B cell (primary cell): ENCODE results near the gene TMEM63A. TPM values are rescaled to one million over a fixed set of nuclear protein-coding genes. Genes with fewer than 3 reads are reported as not detected.

Experiments
- ATAC-seq: fragments of 200-7000 bp; cut with Tn5 transposase; one replicate; pipeline ENCODE4 v1.10.0; 2021; ENCODE audit warnings: low read depth, mild to moderate bottlenecking, moderate number of reproducible peaks, moderate library complexity
- CTCF ChIA-PET: fragments of 350-600 bp; sonication (Branson Sonifier 250); formaldehyde crosslinking; loops from one replicate; lab custom pipeline; 2021; ENCODE audit warnings: antibody characterized with exemption, inconsistent platforms; lab: Charles Lee
- POLR2A ChIA-PET: fragments of 350-600 bp; sonication (Branson Sonifier 250); formaldehyde crosslinking; loops from one replicate; lab custom pipeline; 2021; ENCODE audit warnings: antibody characterized with exemption; lab: Charles Lee
- DNase-seq: peaks from one replicate; pipeline ENCODE4 v3.0.0; 2013
- H2AFZ ChIP-seq: 2 replicates; pipeline ENCODE4 v1.6.1; 2012; ENCODE audit warnings: mild to moderate bottlenecking, low read depth, low read length; ENCODE audit not compliant: insufficient read depth, poor library complexity, severe bottlenecking
- H3K27ac ChIP-seq, 2 donors: 1 replicate in 1 of 2; 2 replicates in 1 of 2; pipeline ENCODE4 v1.5.1; 2012 to 2013; ENCODE audit warnings: low read length in 2 of 2, mild to moderate bottlenecking in 2 of 2, moderate library complexity in 1 of 2
- H3K27me3 ChIP-seq, 4 experiments: fragments of 200-600 bp in 1 of 4; sonication (generic) in 1 of 4; replicated peaks in 1 of 4; 1 replicate in 2 of 4; 2 replicates in 2 of 4; pipeline versions ENCODE4 v1.6.1 to v1.7.0; 2013 to 2016; ENCODE audit warnings: low read length in 3 of 4, mild to moderate bottlenecking in 2 of 4, mixed read lengths in 1 of 4, moderate library complexity in 1 of 4; ENCODE audit not compliant: insufficient read depth in 4 of 4, control insufficient read depth in 3 of 4; ENCODE audit errors: control extremely low read depth in 1 of 4
- H3K36me3 ChIP-seq, 2 experiments: replicated peaks in 1 of 2; 1 replicate in 1 of 2; 2 replicates in 1 of 2; pipeline versions ENCODE4 v1.6.1 to v1.7.1; 2013; ENCODE audit warnings: low read length in 1 of 2; ENCODE audit not compliant: insufficient read depth in 2 of 2, control insufficient read depth in 1 of 2; ENCODE audit errors: control extremely low read depth in 1 of 2, extremely low read depth in 1 of 2
- H3K4me1 ChIP-seq, 2 donors: fragments of 200-600 bp in 1 of 2; sonication (generic) in 1 of 2; 1 replicate in 1 of 2; 2 replicates in 1 of 2; pipeline versions ENCODE4 v1.5.1 to v1.6.1; 2013 to 2017; ENCODE audit warnings: low read length in 2 of 2; ENCODE audit not compliant: control insufficient read depth in 2 of 2, insufficient read depth in 2 of 2
- H3K4me2 ChIP-seq: replicated peaks from 2 replicates; pipeline ENCODE3; 2012; ENCODE audit warnings: mild to moderate bottlenecking, low read depth, low read length; ENCODE audit not compliant: poor library complexity, severe bottlenecking
- H3K4me3 ChIP-seq, 5 experiments: fragments of 200-600 bp in 1 of 5; sonication (generic) in 1 of 5; 1 replicate in 3 of 5; 2 replicates in 2 of 5; pipeline versions ENCODE4 v1.5.1 to v1.7.0; 2011 to 2016; ENCODE audit warnings: low read length in 4 of 5, mild to moderate bottlenecking in 4 of 5, low read depth in 2 of 5, control low read depth in 1 of 5, moderate library complexity in 1 of 5; ENCODE audit not compliant: insufficient read depth in 1 of 5; ENCODE audit errors: control extremely low read depth in 1 of 5, extremely low read depth in 1 of 5
- H3K79me2 ChIP-seq: fragments of 200-600 bp; sonication (generic); one replicate; pipeline ENCODE4 v1.6.0; 2016; ENCODE audit warnings: low read length; ENCODE audit not compliant: control insufficient read depth, insufficient read depth
- H3K9ac ChIP-seq: fragments of 200-600 bp; sonication (generic); 2 replicates; pipeline ENCODE4 v1.6.1; 2017; ENCODE audit warnings: mild to moderate bottlenecking, low read length, moderate library complexity
- H3K9me3 ChIP-seq, 3 donors: one replicate each; pipeline versions ENCODE4 v1.6.1 to v1.7.1; 2013; ENCODE audit warnings: low read length in 2 of 3; ENCODE audit not compliant: control insufficient read depth in 2 of 3, insufficient read depth in 1 of 3; ENCODE audit errors: control extremely low read depth in 1 of 3
- H4K20me1 ChIP-seq: 2 replicates; pipeline ENCODE4 v1.6.0; 2012; ENCODE audit warnings: mild to moderate bottlenecking, low read length; ENCODE audit not compliant: insufficient read depth, control insufficient read depth, poor library complexity, severe bottlenecking
- H3K27ac Mint-ChIP-seq: one replicate; pipeline ENCODE4 v1.8.0; 2021; ENCODE audit warnings: mixed read lengths
- H3K27me3 Mint-ChIP-seq: one replicate; pipeline ENCODE4 v1.8.0; 2021; ENCODE audit warnings: mixed read lengths
- H3K4me1 Mint-ChIP-seq: one replicate; pipeline ENCODE4 v1.8.0; 2021; ENCODE audit warnings: mixed read lengths
- H3K4me3 Mint-ChIP-seq: one replicate; pipeline ENCODE4 v1.8.0; 2021; ENCODE audit warnings: mixed read lengths
- H3K9me3 Mint-ChIP-seq: one replicate; pipeline ENCODE4 v1.8.0; 2022; ENCODE audit warnings: mixed read lengths; ENCODE audit not compliant: insufficient read depth
- CTCF ChIP-seq: fragments of 200-600 bp; IDR thresholded peaks from one replicate; pipeline ENCODE4 v1.8.0; 2022; ENCODE audit warnings: antibody characterized with exemption, mild to moderate bottlenecking
- EZH2 ChIP-seq: IDR thresholded peaks from 2 replicates; pipeline ENCODE4 v1.6.1; 2012; ENCODE audit warnings: borderline replicate concordance, low read depth, mild to moderate bottlenecking, moderate library complexity, low read length; ENCODE audit not compliant: insufficient read depth, poor library complexity, severe bottlenecking
- WGBS: methylation state at CpG from one replicate; pipeline ENCODE4 v1.1.5; 2013; ENCODE audit warnings: missing lambda C conversion rate; ENCODE audit not compliant: insufficient coverage; 5-methylcytosine and 5-hydroxymethylcytosine counted together
- intact Hi-C: fragments of 100-400 bp; cut with micrococcal nuclease; formaldehyde crosslinking; loops from one replicate; pipeline ENCODE4 v1.10.0; 2022
- polyA plus RNA-seq: library from polyadenylated mRNA; depleted of rRNA; stranded (reverse); fragments of >200 nt; gene quantifications from 2 replicates; pipeline ENCODE4 v1.2.3, GENCODE V29; 2012
- total RNA-seq, 2 donors: library from RNA; stranded (reverse); fragments of 120-200 nt in 1 of 2; gene quantifications; 1 replicate in 1 of 2; 2 replicates in 1 of 2; pipeline versions ENCODE4 v1.2.3 to v1.2.4, GENCODE V29; 2013 to 2022

Gene TMEM63A
- total and polyA plus RNA-seq, 2 donors (not counting 1 experiment from before 2014, with no cell fraction given) = 209 to 238 TPM

GRCh38 chr1:225917101-225917500 lies 34.9 kb upstream of the TMEM63A start:
- H3K9me3 ChIP-seq = no peaks in the 10 kb centered on the region
- no peak for ATAC-seq
- intact Hi-C loops = loop anchor here (10.0 kb wide), 1 partner anchor 362 kb away; no protein-coding TSS in a partner anchor
- no peaks in the 10 kb centered on the region for H3K9me3 Mint-ChIP-seq
- peaks cover 2% of the 10 kb centered on the region for H3K4me1 Mint-ChIP-seq
- H3K27me3 ChIP-seq = no peaks in the 10 kb centered on the region
- H4K20me1 ChIP-seq = peaks cover 18% of the 10 kb centered on the region
- peak overlapping the region; percentile 39 for H3K27ac Mint-ChIP-seq
- no peak overlapping the region for H3K27ac ChIP-seq
- H2AFZ ChIP-seq = no peak overlapping the region
- WGBS = 100% methylated on average over 1 of the region's 3 CpGs
- no peaks in the 10 kb centered on the region for H3K27me3 Mint-ChIP-seq
- H3K79me2 ChIP-seq = peaks cover 13% of the 10 kb centered on the region
- H3K4me3 ChIP-seq = no peak overlapping the region
- H3K36me3 ChIP-seq = peaks cover 12 to 51% of the 10 kb centered on the region in 2 experiments
- ChIA-PET POLR2A (no interaction called here), CTCF (interaction anchor here (1.1 kb wide), 2 partner anchors 39 to 443 kb away, joined by 3 read pairs; no protein-coding TSS in a partner anchor)
- no peak overlapping the region for H3K4me2 ChIP-seq
- H3K9ac ChIP-seq = no peak overlapping the region
- H3K4me3 Mint-ChIP-seq = no peak overlapping the region
- TF ChIP-seq EZH2 (no peak), CTCF (no peak)
- peaks cover 0 to 3% of the 10 kb centered on the region in 2 donors for H3K4me1 ChIP-seq
- no peak for DNase-seq

GRCh38 chr1:225915538-225915991 lies 33.4 kb upstream of the TMEM63A start:
- DNase-seq (no peak), ATAC-seq (no peak)
- no peak overlapping the region for H3K4me2 ChIP-seq
- TF ChIP-seq CTCF (no peak), EZH2 (no peak)
- intact Hi-C loops = loop anchor here (10.0 kb wide), 1 partner anchor 361 kb away; no protein-coding TSS in a partner anchor
- no peak overlapping the region for H3K27ac ChIP-seq
- Mint-ChIP-seq H3K27me3 (no peaks in the 10 kb centered on the region), H3K4me1 (peaks cover 11% of the 10 kb centered on the region), H3K27ac (no peak overlapping the region), H3K9me3 (no peaks in the 10 kb centered on the region), H3K4me3 (no peak overlapping the region)
- peaks cover 0 to 4% (median 0%) of the 10 kb centered on the region in 3 donors for H3K9me3 ChIP-seq
- no peaks in the 10 kb centered on the region for H3K79me2 ChIP-seq
- H3K4me1 ChIP-seq = peaks cover 12 to 13% of the 10 kb centered on the region in 2 donors
- ChIA-PET CTCF (no interaction called here), POLR2A (no interaction called here)
- H4K20me1 ChIP-seq = peaks cover 7% of the 10 kb centered on the region
- H3K9ac ChIP-seq = no peak overlapping the region
- WGBS = 98% methylated on average over 6 of the region's 7 CpGs
- H3K4me3 ChIP-seq = no peak overlapping the region
- H3K27me3 ChIP-seq = no peaks in the 10 kb centered on the region
- peaks cover 6 to 36% of the 10 kb centered on the region in 2 experiments for H3K36me3 ChIP-seq
- no peak overlapping the region for H2AFZ ChIP-seq
